Gastroesophageal sphincter (tissue), 4 donors: ENCODE measurements around the gene PRKRIP1. TPM values are rescaled to one million over a fixed set of nuclear protein-coding genes. Genes with fewer than 3 reads are reported as not detected.
A peak's percentile ranks its signal among the peaks of the same experiment; 100 is the strongest.

Source experiments
- ATAC-seq: fragments of 150-250 bp; one replicate; pipeline ENCODE4 v1.9.1; 2016; ENCODE audit warnings: mild to moderate bottlenecking, moderate library complexity
- H3K27ac ChIP-seq, 4 donors: fragments of 200-600 bp; sonication (generic) in 3 of 4; 1 replicate in 3 of 4; 2 replicates in 1 of 4; pipeline ENCODE4 v1.5.1; 2016 to 2019
- H3K27me3 ChIP-seq: fragments of 200-600 bp; sonication (generic); one replicate; pipeline ENCODE4 v1.5.1; 2019
- H3K36me3 ChIP-seq, 2 donors: fragments of 200-600 bp; sonication (generic); one replicate each; pipeline ENCODE4 v1.5.1; 2019; ENCODE audit warnings: control low read depth in 1 of 2
- H3K4me1 ChIP-seq, 3 donors: fragments of 200-600 bp; sonication (generic); 1 replicate in 2 of 3; 2 replicates in 1 of 3; pipeline ENCODE4 v1.5.1; 2016 to 2019; ENCODE audit warnings: control low read depth in 2 of 3
- H3K4me3 ChIP-seq, 2 donors: fragments of 200-600 bp; sonication (generic); one replicate each; pipeline ENCODE4 v1.5.1; 2019; ENCODE audit warnings: mild to moderate bottlenecking in 1 of 2, moderate library complexity in 1 of 2
- H3K9me3 ChIP-seq, 3 donors: fragments of 200-600 bp; sonication (generic); one replicate each; pipeline ENCODE4 v1.5.1; 2017 to 2019; ENCODE audit warnings: control low read depth in 2 of 3
- CTCF ChIP-seq, 4 experiments: fragments of 200-600 bp in 2 of 4; fragments of 450-650 bp in 2 of 4; sonication (generic) in 1 of 4; IDR thresholded peaks; one replicate each; pipeline ENCODE4 v1.5.1; 2017 to 2019; ENCODE audit warnings: antibody characterized with exemption in 4 of 4, mild to moderate bottlenecking in 2 of 4, moderate library complexity in 2 of 4
- EP300 ChIP-seq: sonication (generic); formaldehyde crosslinking; IDR thresholded peaks from one replicate; pipeline ENCODE4 v1.6.1; 2017; ENCODE audit warnings: antibody characterized with exemption, mild to moderate bottlenecking
- POLR2A ChIP-seq, 2 donors: fragments of 450-650 bp; IDR thresholded peaks; one replicate each; pipeline ENCODE4 v1.6.1; 2017; ENCODE audit warnings: antibody characterized with exemption in 2 of 2, mild to moderate bottlenecking in 2 of 2, moderate library complexity in 1 of 2
- POLR2AphosphoS5 ChIP-seq: sonication (generic); formaldehyde crosslinking; IDR thresholded peaks from one replicate; pipeline ENCODE4 v1.6.1; 2017; ENCODE audit warnings: antibody characterized with exemption
- WGBS, 2 donors: methylation state at CpG; one replicate each; pipeline ENCODE4 v1.1.5; 2018; ENCODE audit warnings: low coverage in 1 of 2; 5-methylcytosine and 5-hydroxymethylcytosine counted together
- total RNA-seq, 4 donors: library from RNA; depleted of rRNA; stranded (reverse); fragments of >200 nt; gene quantifications; one replicate each; pipeline ENCODE4 v1.1.0, GENCODE V29; 2016

The PRKRIP1 gene
- total RNA-seq, 4 donors from 2014 or later: 11.7 to 48.7 (median 24.4) TPM

- H3K27ac ChIP-seq: peak overlapping the region in 3 of 4 donors; percentile 32 to 76 (median 46)
- ATAC-seq: peak; percentile 30
- peaks cover 0 to 31% (median 4%) of the 10 kb centered on the region in 3 donors for H3K4me1 ChIP-seq
- no peaks in the 10 kb centered on the region for H3K9me3 ChIP-seq
- H3K36me3 ChIP-seq: peaks cover 0 to 4% of the 10 kb centered on the region in 2 donors
- H3K4me3 ChIP-seq: peak overlapping the region; percentile 66 to 91
- no peaks in the 10 kb centered on the region for H3K27me3 ChIP-seq
- WGBS, 2 donors: 30 to 39% methylated on average over 7 to 8 of the region's 27 CpGs
- TF ChIP-seq EP300: no peak
- no peak for TF ChIP-seq CTCF (IDR thresholded peaks at IDR 0.05)
- TF ChIP-seq POLR2A (IDR thresholded peaks at IDR 0.05): no peak
- TF ChIP-seq POLR2AphosphoS5: no peak
Measured at GRCh38 chr7:102432442-102433218, 36.5 kb downstream of the PRKRIP1 start.

- Histone ChIP-seq H3K9me3 (no peaks in the 10 kb centered on the region), H3K36me3 (no peaks in the 10 kb centered on the region), H3K4me1 (peaks cover 0 to 31% (median 4%) of the 10 kb centered on the region in 3 donors), H3K4me3 (peak within 1 kb of the TSS; percentile 66 to 91), H3K27ac (peak within 1 kb of the TSS in 3 of 4 donors; percentile 46 to 76 (median 57)), H3K27me3 (no peaks in the 10 kb centered on the region)
- TF ChIP-seq EP300 (no peak), POLR2A (IDR thresholded peaks at IDR 0.05) (no peak), POLR2AphosphoS5 (no peak), CTCF (IDR thresholded peaks at IDR 0.05) (no peak)
- WGBS, 2 donors: no CpG with 5 or more reads among the region's 90 CpGs
- ATAC-seq: peak; percentile 87
Measured at GRCh38 chr7:102433219-102434038, 37.3 kb downstream of the PRKRIP1 start, which contains the start of gene ORAI2. ORAI2 (plus strand) TSS chr7:102433575; CDS start chr7:102438957, 5,382 bp downstream.

DNA sequence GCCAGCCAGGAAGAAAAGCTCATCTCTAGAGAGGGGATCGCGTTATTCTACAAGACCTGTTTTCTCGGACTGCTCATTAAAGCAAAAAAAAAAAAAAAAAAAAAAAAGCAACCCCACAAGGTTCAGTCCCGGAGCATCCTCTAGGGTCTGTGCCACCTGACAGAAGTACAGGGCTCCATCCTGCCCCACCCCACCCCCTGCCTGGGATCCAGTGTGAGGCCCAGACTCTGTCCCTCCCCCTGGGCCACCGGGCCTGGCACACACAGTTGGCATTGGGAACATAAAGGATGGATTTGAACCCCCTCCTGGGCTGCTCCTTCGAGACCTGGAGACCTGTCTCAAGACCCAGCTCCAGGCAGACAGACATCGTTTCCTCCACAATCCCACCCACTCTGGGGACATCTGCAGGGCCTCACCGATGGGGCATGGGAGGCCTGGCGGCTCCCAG lies 37.9 kb downstream of the PRKRIP1 start:
- Histone ChIP-seq H3K9me3 (no peaks in the 10 kb centered on the region), H3K27me3 (no peaks in the 10 kb centered on the region), H3K36me3 (peaks cover 0 to 5% of the 10 kb centered on the region in 2 donors), H3K4me1 (peaks cover 0 to 31% (median 4%) of the 10 kb centered on the region in 3 donors), H3K4me3 (peak overlapping the region; percentile 66 to 91), H3K27ac (peak overlapping the region in 2 of 4 donors; percentile 57 to 76)
- ATAC-seq: no peak
- TF ChIP-seq POLR2AphosphoS5 (no peak), EP300 (no peak), CTCF (IDR thresholded peaks at IDR 0.05) (no peak)
- WGBS, 2 donors: 10% methylated on average over 2 of the region's 9 CpGs; no CpG with 5 or more reads in 1 of the 2 donors

DNA sequence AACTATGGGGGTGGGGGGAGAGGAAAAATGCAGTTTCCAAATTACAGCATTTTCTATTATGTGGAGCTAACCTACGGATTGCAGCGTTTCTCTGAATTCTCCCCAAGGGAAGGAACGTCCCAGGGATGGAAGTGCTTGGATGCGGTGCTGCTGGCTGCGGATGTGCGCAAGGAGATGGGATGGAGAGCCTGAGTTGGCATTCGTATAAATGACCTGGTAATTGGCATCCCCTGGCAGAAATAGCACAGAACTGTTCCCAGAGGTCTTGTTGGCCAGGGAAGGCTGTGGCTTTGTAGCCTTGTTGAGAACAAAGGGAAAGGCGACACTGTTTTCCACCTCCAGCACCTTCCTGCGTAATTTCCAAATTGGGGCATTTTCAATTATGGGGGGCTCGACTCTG lies 40.0 kb downstream of the PRKRIP1 start:
- 85 to 100% methylated on average over 1 to 9 of the region's 10 CpGs for WGBS, 2 donors
- Histone ChIP-seq H3K27me3 (no peaks in the 10 kb centered on the region), H3K36me3 (peaks cover 0 to 8% of the 10 kb centered on the region in 2 donors), H3K4me3 (no peak overlapping the region), H3K9me3 (no peaks in the 10 kb centered on the region), H3K4me1 (peaks cover 0 to 36% (median 4%) of the 10 kb centered on the region in 3 donors), H3K27ac (no peak overlapping the region)
- no peak for ATAC-seq
- TF ChIP-seq CTCF (IDR thresholded peaks at IDR 0.05) (no peak), POLR2A (IDR thresholded peaks at IDR 0.05) (no peak), POLR2AphosphoS5 (no peak), EP300 (no peak)
